HTERT RPE-1 (cell line): ENCODE results near the gene LGALS1.
"Not testable (repeated sequence)": the region's sequence is repeated elsewhere in the genome, so short reads cannot be mapped to it uniquely, and the experiment has no call there.

Experiments used
- in situ Hi-C: fragments of 300-500 bp; cut with MboI; formaldehyde crosslinking; loops from 4 replicates; pipeline ENCODE4 v1.14.3; 2020; ENCODE audit warnings: low sequenced_read_pairs

The LGALS1 gene

DNA sequence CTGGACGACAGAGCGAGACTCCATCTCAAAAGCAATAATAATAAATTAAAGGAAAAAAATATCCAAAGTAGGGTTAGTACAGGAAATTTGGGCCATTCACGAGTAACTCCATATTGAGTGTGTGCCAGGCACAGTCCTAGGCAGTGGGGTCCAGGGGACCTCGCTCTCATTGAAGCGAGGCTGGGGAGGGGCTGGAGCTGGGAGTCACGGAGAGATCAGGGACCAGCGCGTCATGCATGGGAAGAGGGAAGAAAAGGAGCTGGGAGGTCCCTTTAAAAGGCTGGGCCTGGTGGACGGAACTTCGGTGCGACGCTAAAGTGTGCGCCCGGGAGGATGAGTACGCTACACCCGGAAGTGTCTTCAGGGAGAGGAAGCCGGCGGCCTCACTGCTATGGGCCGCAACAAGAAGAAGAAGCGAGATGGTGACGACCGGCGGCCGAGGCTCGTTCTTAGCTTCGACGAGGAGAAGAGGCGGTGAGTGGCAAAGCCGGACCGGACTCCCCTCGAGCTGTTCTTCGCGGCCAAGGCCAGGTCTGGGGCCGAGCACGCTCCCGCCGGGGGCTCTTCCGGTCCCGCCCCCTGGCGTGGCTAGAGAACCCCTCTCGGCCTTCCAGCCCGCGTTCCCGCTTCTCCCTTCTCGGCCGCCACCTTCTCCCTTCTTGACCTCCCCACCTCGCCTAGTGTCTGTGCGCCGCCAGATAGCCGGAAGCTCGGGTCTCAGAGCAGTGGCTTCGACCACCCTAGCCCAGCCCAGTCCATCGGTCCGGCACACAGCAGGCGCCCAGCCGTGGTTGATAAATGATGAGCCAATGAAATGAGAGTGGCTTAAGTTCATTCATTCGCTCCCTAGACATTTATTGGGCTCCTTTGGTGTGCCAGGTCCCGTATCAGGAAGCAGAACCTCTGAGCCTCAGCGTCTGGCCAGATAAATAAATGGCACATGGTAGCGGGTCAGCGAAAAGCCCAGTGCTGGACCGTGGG lies 10.9 kb downstream of the LGALS1 start, which contains the start of gene NOL12:
Gene NOL12 (plus strand): TSS at position 342 of the 981 bp plus-strand sequence. CDS start 50 bp downstream, at position 392.
- in situ Hi-C loops, result no loop called here

DNA sequence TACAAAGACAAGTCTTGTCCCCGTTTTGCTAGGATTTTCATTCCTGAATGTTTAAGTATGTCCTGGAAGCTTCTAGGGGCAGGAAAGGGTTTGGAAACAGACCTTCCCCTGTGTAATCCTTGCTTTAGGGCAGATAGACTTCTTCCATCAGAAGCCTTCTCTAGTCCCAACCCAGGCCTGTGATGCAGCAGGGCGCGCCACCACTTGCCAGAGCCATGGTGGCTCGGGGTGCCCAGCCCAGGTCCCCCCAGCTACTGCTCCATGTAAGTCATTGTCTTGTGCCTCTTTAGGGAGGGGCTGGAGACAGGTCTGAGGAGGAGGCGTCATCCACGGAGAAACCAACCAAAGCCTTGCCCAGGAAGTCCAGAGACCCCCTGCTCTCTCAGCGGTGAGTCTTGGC lies 15.0 kb downstream of the LGALS1 start:
- in situ Hi-C loops, result no loop called here

DNA sequence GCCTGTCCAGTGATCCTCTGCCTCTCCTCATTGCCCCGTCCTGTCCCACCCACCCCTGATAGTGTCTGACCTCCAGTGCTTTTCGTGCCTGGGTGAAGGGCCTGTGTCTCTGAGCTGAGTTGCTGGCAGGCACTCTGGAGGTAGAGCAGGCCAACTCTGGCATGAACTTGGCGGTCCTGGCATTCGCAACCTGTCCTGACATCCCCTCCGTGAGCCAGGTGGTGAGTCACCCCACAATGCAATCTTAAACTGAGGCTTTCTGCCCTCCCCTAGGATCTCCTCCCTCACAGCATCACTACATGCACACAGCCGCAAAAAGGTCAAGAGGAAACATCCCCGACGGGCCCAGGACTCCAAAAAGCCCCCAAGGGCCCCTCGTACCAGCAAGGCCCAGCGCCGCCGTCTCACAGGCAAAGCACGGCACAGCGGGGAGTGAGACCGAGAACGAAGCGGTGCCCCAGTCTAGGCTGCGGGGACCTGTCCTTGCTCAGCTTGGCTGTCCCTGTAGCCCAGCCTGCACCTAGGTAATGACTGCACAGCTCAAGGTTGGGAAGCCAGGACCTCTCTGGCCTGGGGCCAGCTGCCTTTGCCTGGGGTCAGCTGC lies 15.6 kb downstream of the LGALS1 start:
- in situ Hi-C loops, result no loop called here

DNA sequence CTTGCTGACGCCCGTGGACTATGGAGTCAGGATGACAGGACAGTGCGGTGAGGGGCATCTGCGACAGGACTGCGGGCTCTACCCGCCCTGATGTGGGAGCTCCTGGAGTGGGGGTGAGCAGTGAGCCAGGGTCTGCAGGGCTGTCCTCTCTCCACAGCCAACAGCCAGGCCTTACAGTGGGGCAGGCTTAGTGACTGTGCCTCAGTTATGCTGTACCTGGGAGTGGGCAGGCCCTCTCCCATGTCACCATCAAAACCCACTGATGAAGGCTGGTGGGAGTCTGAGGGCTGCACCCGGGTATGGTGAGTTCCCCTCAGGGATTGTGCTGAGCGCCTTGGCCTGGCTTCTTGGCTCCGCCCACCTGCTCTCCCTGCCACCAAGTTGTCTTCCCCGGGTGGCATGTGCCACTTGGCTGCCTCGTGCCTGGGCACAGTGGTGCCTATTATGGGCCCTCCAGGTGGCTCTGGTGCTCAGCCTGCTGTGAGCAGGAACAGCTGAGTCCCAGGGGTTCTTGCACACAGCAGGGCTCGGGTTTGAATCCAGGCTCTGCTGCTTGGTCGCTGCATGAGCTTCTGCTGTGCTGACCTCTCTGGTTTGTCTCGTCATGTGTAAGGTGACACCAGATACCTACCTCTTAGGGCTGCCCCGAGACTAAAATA lies 17.3 kb downstream of the LGALS1 start:
- in situ Hi-C loops, result no loop called here

DNA sequence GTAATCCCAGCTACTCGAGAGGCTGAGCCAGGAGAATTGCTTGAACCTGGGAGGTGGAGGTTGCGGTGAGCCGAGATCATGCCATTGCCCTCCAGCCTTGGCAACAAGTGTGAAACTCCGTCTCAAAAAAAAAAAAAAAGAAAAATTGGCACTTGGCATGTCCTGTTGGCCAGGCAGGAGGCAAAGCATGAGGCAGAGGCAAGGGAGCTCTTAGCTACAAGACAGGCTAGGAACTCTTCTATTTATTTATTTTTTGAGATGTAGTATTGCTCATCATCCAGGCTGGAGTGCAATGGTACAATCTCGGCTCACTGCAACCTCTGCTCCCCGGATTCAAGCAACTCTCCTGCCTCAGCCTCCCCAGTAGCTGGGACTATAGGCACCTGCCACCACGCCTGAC lies 18.7 kb downstream of the LGALS1 start:
- in situ Hi-C loops, result not testable (repeated sequence)

DNA sequence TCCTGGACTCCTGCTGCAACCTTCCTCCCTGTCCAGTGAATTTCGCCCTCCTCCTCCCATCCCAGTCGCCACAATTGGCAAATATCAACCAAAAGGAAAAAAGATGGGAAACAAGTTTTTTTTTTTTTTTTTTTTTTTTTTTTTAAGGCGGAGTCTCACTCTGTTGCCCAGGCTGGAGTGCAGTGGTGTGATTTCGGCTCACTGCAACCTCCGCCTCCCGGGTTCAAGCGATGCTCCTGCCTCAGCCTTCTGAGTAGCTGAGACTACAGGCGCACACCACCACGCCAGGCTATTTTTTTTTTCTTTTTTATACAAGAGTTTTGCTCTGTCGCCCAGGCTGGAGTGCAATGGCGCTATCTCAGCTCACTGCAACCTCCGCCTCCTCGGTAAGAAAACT lies 20.8 kb downstream of the LGALS1 start:
- in situ Hi-C loops, result not testable (repeated sequence)

DNA sequence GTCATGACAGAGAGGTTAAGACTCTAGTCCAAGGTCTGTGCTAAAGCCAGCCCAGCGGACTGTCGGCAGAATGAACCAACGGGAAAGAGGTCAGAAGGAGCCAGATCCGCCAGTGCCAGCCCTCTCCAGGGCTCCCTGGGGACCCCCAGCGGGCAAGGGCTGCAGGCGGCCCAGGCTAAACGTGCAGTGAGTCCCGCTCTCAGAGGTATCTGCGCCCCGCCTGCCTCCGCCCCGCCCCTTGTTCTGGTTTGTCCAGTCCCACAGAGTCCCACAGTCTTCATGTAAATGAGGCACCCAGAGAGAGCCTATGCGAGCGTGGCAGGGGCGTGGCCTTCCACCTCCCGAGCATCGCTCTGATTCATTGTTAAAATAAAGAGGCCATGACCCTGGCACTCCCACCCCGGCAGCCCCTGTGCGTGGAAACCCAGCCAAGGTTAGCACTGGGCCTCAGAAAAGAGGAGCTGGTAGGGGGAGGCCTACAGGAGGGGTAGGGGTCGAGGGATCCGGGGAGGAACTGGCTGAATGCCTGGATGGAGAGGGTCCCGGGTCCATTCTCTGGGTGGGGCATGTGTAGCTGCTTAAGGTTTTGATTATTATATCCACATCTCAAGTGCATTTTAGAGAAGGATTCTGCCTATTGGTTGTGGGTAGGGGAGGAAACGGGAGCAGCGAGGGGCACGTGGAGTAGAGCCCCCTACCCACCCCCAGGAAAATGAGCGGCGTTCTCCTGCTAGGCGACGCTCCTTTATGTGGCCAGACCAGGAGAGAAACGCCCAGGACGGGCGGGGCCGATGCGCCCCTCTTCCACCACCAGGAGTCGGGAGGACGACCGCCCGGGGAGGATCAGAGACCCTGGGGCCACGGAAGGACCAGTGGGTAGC lies 21.5 kb downstream of the LGALS1 start, which contains the start of gene TRIOBP:
Gene TRIOBP (plus strand): TSS at position 392 of the 881 bp plus-strand sequence. CDS start 4,318 bp downstream, outside the sequence.
- in situ Hi-C loops, result no loop called here

DNA sequence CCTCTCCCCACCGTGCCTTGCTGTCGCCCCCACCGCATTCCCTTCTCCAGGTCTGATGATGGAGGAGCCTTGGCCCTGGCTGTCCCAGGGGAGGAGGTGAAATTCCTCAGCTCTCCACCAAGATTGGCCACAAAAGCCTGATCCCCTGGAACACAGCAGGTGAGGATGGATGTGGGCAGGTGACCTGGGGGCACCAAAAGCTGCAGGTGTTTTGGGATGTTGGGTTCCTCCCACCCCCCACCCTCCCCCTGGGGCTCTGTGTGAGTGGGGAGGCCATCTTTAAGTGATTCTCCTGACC lies 22.1 kb downstream of the LGALS1 start:
- in situ Hi-C loops, result no loop called here

DNA sequence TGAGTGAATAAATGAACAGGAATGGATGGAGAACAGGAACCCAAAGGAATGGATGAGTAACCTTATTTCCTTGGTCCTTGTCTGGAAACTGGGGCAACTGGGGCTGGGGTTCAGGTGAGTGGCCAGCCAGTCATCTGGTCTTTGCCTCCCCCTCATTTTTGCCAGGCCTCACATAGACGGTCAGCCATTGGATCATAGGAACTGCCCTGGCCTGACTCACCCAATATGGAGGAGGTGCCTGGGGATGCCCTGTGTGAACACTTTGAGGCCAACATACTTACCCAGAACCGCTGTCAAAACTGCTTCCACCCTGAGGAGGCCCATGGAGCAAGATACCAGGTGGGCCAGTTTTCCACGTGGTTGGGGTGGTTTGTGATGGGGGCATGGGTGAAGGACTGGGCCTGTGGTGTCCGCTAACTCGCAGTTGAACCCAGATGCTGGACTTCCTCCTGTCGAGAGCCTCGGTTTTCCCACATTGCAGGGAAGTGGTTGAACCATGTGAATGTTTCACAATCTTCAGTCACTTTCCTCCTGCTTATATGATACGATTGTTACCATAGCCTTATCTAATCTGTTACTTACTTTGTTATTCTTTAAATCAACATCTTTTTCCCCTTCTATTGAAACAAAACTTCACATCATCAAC lies 25.8 kb downstream of the LGALS1 start:
- in situ Hi-C loops, result no loop called here

DNA sequence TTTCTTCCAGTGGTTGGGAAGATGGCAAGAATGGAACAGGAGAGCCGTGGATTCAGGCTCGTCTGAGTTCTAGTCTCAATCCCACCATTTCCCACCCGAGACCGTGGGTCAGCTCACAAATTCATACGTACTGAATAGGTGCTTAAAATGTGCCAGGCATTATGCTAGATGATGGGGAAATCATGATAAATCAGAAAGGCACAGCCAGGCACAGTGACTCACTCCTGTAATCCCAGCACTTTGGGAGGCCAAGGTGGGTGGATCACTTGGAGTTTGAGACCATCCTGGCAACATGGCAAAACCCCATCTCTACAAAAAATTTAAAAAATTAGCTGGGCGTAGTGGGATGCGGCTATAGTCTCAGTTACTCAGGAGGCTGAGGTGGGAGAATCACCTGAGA lies 28.5 kb downstream of the LGALS1 start:
- in situ Hi-C loops, result no loop called here

DNA sequence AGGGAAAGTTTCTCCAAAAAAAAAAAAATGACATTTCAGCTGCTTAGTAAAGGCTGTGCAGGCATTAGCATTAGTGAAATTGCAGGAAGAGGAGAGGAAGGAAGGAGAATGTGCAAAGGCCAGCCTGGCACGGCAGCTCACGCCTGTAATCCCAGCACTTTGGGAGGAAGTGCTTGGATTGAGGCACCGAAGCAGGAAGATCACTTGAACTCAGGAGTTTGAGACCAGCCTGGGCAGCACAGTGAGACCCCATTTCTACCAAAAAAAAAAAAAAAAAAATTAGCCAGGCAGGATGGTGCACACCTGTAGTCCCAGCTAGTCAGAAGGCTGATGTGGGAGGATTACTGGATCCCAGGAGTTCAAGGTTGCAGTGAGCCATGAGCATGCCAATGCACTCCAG lies 29.2 kb downstream of the LGALS1 start:
- in situ Hi-C loops, result no loop called here

DNA sequence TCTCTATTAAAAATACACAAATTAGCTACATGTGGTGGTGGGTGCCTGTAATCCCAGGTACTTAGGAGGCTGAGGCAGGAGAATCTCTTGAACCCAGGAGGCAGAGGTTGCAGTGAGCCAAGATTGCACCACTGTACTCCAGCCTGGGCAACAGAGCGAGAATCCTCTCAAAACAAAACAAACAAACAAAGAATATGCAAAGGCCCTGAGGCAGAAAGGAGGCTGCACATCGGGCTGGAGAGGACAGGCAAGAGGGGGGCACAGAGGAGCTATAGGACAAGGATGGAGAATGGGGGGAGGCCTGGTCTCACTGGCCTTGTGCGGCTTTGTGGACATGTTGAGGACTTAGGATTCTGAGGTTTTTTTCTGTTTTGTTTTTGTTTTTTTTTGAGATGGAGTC lies 29.8 kb downstream of the LGALS1 start:
- in situ Hi-C loops, result no loop called here

DNA sequence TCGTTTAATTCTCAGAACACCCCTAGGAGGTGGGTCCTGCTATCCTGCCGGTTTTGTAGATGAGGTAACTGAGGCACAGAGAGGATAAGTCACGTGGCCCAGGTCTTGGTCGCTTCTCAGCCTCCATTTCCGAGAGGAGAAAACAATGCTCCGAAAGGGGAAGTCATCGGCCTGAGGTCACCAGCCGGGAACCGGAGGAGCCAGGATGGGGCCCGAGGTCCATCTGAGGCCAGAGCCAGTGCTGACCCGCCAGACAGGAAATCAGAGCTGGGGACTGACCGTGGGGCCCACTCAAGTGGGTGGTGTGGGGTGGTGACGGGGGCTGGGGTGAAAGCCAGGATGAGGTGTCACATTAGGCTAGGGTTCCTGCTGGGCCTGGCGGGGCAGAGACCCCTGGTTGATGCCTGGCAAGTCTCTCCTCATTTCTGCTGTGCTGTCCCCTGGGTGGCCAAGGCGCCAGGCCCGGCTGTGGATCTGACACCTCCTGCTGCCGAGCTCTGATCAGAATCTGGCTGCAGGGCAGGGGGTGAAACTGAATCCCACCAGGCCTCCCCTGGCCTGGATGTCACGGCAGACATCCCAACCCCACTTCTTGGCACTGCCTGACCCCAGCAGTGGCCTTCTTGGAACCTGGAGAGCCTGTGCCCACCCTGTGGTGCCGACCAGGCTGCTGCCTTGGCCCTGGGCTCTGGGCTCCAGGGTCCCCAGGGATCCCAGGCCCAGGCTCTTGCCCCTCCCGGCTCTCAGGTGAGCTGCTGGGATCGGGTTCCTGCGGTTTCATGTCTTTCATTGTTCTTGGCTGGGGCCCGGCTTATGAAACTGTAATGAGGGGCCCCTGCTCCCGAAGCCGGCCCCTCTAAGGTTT lies 33.4 kb downstream of the LGALS1 start:
- in situ Hi-C loops, result no loop called here

DNA sequence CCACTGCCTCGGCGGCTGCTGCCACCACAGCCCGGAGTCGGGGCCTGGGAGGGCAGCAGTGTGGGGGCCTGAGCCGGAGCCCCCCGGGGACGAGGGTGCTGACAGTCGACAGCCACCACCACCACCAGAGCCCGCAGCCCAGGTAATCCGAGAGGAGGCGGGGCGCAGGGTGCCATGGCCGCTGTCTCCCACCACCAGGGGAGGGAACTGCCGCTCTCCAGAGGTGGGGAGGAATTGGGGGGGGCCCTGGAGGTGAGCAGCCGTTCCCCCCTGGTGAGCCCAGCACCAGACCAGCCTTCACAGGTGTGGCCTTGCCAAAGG lies 34.0 kb downstream of the LGALS1 start:
- in situ Hi-C loops, result no loop called here

DNA sequence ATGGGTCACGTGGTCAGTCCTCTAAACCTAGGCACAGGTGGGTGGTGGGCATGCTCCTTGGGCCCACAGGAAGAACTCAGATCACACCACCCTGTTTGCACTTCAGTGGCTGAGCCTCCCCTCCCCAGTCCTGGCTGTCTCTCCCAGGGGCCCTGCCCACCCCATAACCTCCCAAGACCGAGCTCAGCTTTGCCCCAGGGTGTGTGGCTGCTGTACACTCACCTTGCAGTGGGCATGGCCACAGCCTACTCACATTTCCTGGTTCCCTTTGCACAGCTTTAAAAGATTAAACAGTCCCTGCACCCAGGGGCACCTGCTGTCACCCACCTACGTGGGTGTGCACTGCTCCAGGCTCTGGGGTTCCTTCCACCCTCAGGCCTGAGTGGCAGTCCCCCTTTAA lies 35.2 kb downstream of the LGALS1 start:
- in situ Hi-C loops, result no loop called here

DNA sequence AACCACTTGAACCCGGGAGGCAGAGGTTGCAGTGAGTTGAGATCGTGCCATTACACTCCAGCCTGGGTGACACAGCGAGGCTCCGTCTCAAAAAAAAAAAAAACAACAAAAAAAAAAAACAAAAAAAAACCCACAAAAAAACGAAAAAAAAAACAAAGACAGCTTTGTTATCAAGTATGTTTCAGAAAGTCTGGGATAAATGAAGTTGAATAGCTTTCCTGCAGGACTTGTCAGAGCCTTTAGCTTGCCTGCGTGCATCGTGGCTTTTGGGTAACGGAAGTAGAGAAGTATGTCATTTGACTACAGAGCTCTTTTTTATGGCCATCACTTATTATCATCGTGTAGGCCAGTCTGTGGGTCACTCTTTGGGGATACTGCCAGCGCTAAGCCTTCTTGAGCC lies 36.1 kb downstream of the LGALS1 start:
- in situ Hi-C loops, result no loop called here

DNA sequence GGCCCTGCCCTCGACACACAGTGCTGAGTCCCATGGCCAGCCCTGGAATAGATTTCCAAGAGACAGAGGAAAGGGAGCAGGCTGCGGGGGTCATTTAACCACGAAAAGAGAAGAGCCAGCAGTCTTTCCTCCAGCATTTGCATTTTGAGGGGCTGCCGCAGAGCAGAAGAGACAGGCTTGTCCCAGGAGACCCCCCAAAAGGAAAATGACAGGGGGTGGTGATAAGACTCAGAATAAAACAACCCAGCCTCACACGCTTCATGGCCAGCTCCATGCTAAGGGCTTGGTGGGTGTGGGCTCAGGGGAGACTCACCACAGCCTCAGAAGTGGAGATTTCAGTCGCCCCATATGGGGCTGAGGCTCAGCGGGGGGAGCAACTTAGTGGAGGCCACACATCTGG lies 38.3 kb downstream of the LGALS1 start:
- in situ Hi-C loops, result no loop called here

DNA sequence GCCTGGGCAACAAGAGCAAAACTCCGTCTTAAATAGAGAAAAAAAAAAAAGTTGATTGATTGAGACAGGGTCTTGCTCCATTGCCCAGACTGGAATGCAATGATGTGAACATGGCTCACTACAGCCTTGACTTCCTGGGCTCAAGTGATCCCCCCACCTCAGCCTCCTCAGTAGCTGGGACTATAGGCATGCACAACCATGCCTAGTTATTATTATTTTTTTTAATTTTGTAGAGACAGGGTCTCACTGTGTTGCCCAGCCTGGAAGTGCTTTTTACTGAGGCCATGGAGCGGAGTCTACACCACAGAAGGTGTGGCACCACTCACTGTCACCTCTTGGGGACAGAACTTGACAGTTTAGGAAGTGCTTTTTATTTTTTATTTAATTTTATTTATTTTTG lies 39.2 kb downstream of the LGALS1 start:
- in situ Hi-C loops, result no loop called here

DNA sequence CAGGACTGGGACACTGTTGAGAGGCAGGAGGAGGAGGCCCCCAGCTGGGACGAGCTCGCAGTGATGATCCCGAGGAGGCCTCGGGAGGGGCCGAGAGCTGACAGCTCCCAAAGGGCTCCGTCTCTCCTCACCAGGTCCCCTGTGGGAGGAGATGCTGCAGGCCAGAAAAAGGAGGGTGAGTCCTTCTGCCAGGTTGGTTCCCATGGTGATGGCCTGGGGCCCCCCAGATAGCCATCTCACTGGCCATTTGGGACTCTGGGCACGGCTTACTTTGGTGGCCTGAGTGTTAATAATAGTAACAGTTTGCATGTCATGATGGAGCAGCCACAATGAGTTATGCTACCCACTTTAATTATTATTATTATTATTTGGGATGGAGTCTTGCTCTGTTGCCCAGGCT lies 40.3 kb downstream of the LGALS1 start:
- in situ Hi-C loops, result no loop called here

DNA sequence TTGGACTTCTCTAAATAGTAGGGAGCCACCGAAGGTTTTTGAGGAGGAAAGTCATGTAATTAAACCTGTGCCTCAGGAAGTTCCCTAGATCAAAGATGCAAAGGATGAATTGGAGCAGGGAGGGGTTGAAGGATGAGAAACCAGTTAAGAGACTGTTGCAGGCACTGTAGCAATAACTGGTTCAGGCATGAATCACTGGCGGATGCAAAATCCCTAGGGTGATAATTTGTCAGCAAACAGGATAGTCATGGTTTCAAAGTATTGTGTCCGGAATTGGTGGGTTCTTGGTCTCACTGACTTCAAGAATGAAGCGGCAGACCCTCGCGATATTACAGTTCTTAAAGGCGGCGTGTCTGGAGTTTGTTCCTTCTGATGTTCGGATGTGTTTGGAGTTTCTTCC lies 41.3 kb downstream of the LGALS1 start:
- in situ Hi-C loops, result no loop called here
